Upper lobe of left lung (tissue), 4 donors: ENCODE results near the gene ITGA11.

Source experiments
- EP300 ChIP-seq, 4 donors: sonication (generic); formaldehyde crosslinking; IDR thresholded peaks; one replicate each; pipeline ENCODE4 v1.5.1; 2017; ENCODE audit warnings: antibody characterized with exemption in 4 of 4, control low read depth in 2 of 4
- POLR2A ChIP-seq, 4 donors: fragments of 450-650 bp; IDR thresholded peaks; one replicate each; pipeline ENCODE4 v1.5.1; 2016 to 2017; ENCODE audit warnings: antibody characterized with exemption in 4 of 4, mild to moderate bottlenecking in 2 of 4
- POLR2AphosphoS5 ChIP-seq, 2 donors: sonication (generic); formaldehyde crosslinking; IDR thresholded peaks; one replicate each; pipeline ENCODE4 v1.5.1; 2017; ENCODE audit warnings: antibody characterized with exemption in 2 of 2
- TF ChIP-seq, protein P1 (sequence below), 6 experiments: fragments of 450-650 bp in 4 of 6; fragments of 200-600 bp in 2 of 6; sonication (generic) in 2 of 6; IDR thresholded peaks; one replicate each; pipeline ENCODE4 v1.5.1; 2016 to 2019; ENCODE audit warnings: antibody characterized with exemption in 6 of 6

- TF ChIP-seq, protein P1, sequence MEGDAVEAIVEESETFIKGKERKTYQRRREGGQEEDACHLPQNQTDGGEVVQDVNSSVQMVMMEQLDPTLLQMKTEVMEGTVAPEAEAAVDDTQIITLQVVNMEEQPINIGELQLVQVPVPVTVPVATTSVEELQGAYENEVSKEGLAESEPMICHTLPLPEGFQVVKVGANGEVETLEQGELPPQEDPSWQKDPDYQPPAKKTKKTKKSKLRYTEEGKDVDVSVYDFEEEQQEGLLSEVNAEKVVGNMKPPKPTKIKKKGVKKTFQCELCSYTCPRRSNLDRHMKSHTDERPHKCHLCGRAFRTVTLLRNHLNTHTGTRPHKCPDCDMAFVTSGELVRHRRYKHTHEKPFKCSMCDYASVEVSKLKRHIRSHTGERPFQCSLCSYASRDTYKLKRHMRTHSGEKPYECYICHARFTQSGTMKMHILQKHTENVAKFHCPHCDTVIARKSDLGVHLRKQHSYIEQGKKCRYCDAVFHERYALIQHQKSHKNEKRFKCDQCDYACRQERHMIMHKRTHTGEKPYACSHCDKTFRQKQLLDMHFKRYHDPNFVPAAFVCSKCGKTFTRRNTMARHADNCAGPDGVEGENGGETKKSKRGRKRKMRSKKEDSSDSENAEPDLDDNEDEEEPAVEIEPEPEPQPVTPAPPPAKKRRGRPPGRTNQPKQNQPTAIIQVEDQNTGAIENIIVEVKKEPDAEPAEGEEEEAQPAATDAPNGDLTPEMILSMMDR (IDR thresholded peaks at IDR 0.05), result no peak
- TF ChIP-seq POLR2A (IDR thresholded peaks at IDR 0.05) (no peak), POLR2AphosphoS5 (IDR thresholded peaks at IDR 0.05) (no peak), EP300 (IDR thresholded peaks at IDR 0.05) (no peak)
Measured at GRCh38 chr15:68348081-68348480, 83.9 kb downstream of the ITGA11 start.
